Liver (tissue), 9 donors: ENCODE measurements around the gene LENEP. TPM values are rescaled to one million over a fixed set of nuclear protein-coding genes. Genes with fewer than 3 reads are reported as not detected.

Source experiments
- DNase-seq: peaks from one replicate; pipeline ENCODE4 v3.0.0-alpha.2; 2017; ENCODE audit warnings: low spot score
- H3K27ac ChIP-seq, 2 donors: one replicate each; pipeline ENCODE4 v1.7.0; 2013; ENCODE audit warnings: inconsistent platforms in 2 of 2, low read length in 2 of 2, control low read depth in 1 of 2, low read depth in 1 of 2, mild to moderate bottlenecking in 1 of 2
- H3K27me3 ChIP-seq, 4 donors: one replicate each; pipeline versions ENCODE4 v1.6.1 to v1.7.0; 2013; ENCODE audit warnings: low read length in 3 of 4, inconsistent platforms in 1 of 4, mild to moderate bottlenecking in 1 of 4, moderate library complexity in 1 of 4; ENCODE audit not compliant: control insufficient read depth in 4 of 4, insufficient read depth in 4 of 4
- H3K36me3 ChIP-seq, 4 donors: one replicate each; pipeline versions ENCODE4 v1.6.1 to v1.7.0; 2013; ENCODE audit warnings: low read length in 3 of 4, mild to moderate bottlenecking in 3 of 4, low read depth in 1 of 4, moderate library complexity in 1 of 4; ENCODE audit not compliant: control insufficient read depth in 4 of 4, insufficient read depth in 3 of 4
- H3K4me1 ChIP-seq, 4 donors: one replicate each; pipeline versions ENCODE4 v1.6.1 to v1.7.0; 2013; ENCODE audit warnings: low read length in 3 of 4, mild to moderate bottlenecking in 3 of 4, moderate library complexity in 1 of 4; ENCODE audit not compliant: control insufficient read depth in 4 of 4, insufficient read depth in 4 of 4
- H3K4me3 ChIP-seq, 3 donors: one replicate each; pipeline versions ENCODE4 v1.6.1 to v1.7.0; 2013; ENCODE audit warnings: low read length in 3 of 3, control low read depth in 1 of 3, low read depth in 1 of 3, mild to moderate bottlenecking in 1 of 3
- H3K9ac ChIP-seq, 2 donors: one replicate each; pipeline ENCODE4 v1.7.0; 2013; ENCODE audit warnings: low read length in 2 of 2, mild to moderate bottlenecking in 2 of 2, moderate library complexity in 2 of 2, control low read depth in 1 of 2, low read depth in 1 of 2
- H3K9me3 ChIP-seq, 4 donors: one replicate each; pipeline versions ENCODE4 v1.6.1 to v1.7.0; 2013; ENCODE audit warnings: low read length in 3 of 4; ENCODE audit not compliant: control insufficient read depth in 4 of 4
- ATF3 ChIP-seq: IDR thresholded peaks from 2 replicates; pipeline ENCODE4 v1.6.1; 2016; ENCODE audit warnings: antibody characterized with exemption
- FOXA1 ChIP-seq: IDR thresholded peaks from 2 replicates; pipeline ENCODE4 v1.6.1; 2016; ENCODE audit warnings: antibody characterized with exemption
- FOXA2 ChIP-seq: IDR thresholded peaks from 2 replicates; pipeline ENCODE4 v1.6.1; 2016; ENCODE audit warnings: antibody characterized with exemption
- GABPA ChIP-seq, 2 donors: IDR thresholded peaks in 1 of 2; conservative IDR thresholded peaks in 1 of 2; 2 replicates each; pipeline ENCODE4 v1.6.1; 2016; ENCODE audit warnings: antibody characterized with exemption in 2 of 2, mild to moderate bottlenecking in 1 of 2, moderate library complexity in 1 of 2
- HNF4A ChIP-seq, 2 donors: conservative IDR thresholded peaks; 2 replicates each; pipeline ENCODE4 v1.6.1; 2016; ENCODE audit warnings: antibody characterized with exemption in 2 of 2, mild to moderate bottlenecking in 2 of 2
- HNF4G ChIP-seq: IDR thresholded peaks from 2 replicates; pipeline ENCODE4 v1.6.1; 2016; ENCODE audit warnings: antibody characterized with exemption
- JUND ChIP-seq, 2 donors: IDR thresholded peaks; 2 replicates each; pipeline ENCODE4 v1.6.1; 2016; ENCODE audit warnings: antibody characterized with exemption in 2 of 2
- MAX ChIP-seq: IDR thresholded peaks from 2 replicates; pipeline ENCODE4 v1.6.1; 2016; ENCODE audit warnings: antibody characterized with exemption
- NR2F2 ChIP-seq: IDR thresholded peaks from 2 replicates; pipeline ENCODE4 v1.6.1; 2016; ENCODE audit warnings: antibody characterized with exemption
- RAD21 ChIP-seq, 2 donors: IDR thresholded peaks; 2 replicates each; pipeline ENCODE4 v1.6.1; 2016; ENCODE audit warnings: antibody characterized with exemption in 2 of 2, mild to moderate bottlenecking in 2 of 2
- RXRA ChIP-seq, 2 donors: IDR thresholded peaks; 2 replicates each; pipeline ENCODE4 v1.6.1; 2017 to 2018; ENCODE audit warnings: antibody characterized with exemption in 2 of 2, mild to moderate bottlenecking in 1 of 2
- SP1 ChIP-seq: IDR thresholded peaks from 2 replicates; pipeline ENCODE4 v1.6.1; 2018; ENCODE audit warnings: antibody characterized with exemption, mild to moderate bottlenecking
- TAF1 ChIP-seq: conservative IDR thresholded peaks from 2 replicates; pipeline ENCODE4 v1.6.1; 2016; ENCODE audit warnings: antibody characterized with exemption, mild to moderate bottlenecking
- YY1 ChIP-seq: IDR thresholded peaks from 2 replicates; pipeline ENCODE4 v1.6.1; 2016; ENCODE audit warnings: antibody characterized with exemption, mild to moderate bottlenecking
- ZBTB33 ChIP-seq: IDR thresholded peaks from 2 replicates; pipeline ENCODE4 v1.6.1; 2016; ENCODE audit warnings: antibody characterized with exemption
- WGBS: extraction: QIAGEN DNeasy Blood & Tissue Kit; methylation state at CpG from one replicate; pipeline ENCODE4 v1.1.7; 2013; 5-methylcytosine and 5-hydroxymethylcytosine counted together
- polyA plus RNA-seq, 2 donors: library from polyadenylated mRNA; stranded (reverse) in 1 of 2; unstranded in 1 of 2; fragments of 200-250 nt in 1 of 2; fragments of >200 nt in 1 of 2; fragmentation: Nextera tagmentation in 1 of 2; extraction: Ambion mirVana in 1 of 2; gene quantifications; one replicate each; pipeline versions ENCODE4 v1.2.1 to v1.2.3, GENCODE V29; 2013 to 2015
- total RNA-seq, 2 donors: library from RNA; depleted of rRNA; stranded (reverse); fragments of >200 nt; gene quantifications; one replicate each; pipeline ENCODE4 v1.2.3, GENCODE V29; 2014
- TF ChIP-seq, protein P1 (sequence below): IDR thresholded peaks from 2 replicates; pipeline ENCODE4 v1.6.1; 2016; ENCODE audit warnings: antibody characterized with exemption, mild to moderate bottlenecking
- donor health status: healthy.
- donor health status: healthy.
- donor health status: healthy.
- donor health status: healthy.
- donor health status: healthy.

The LENEP gene
- total and polyA plus RNA-seq, 4 donors = 0.42 TPM; not detected in 3

DNA sequence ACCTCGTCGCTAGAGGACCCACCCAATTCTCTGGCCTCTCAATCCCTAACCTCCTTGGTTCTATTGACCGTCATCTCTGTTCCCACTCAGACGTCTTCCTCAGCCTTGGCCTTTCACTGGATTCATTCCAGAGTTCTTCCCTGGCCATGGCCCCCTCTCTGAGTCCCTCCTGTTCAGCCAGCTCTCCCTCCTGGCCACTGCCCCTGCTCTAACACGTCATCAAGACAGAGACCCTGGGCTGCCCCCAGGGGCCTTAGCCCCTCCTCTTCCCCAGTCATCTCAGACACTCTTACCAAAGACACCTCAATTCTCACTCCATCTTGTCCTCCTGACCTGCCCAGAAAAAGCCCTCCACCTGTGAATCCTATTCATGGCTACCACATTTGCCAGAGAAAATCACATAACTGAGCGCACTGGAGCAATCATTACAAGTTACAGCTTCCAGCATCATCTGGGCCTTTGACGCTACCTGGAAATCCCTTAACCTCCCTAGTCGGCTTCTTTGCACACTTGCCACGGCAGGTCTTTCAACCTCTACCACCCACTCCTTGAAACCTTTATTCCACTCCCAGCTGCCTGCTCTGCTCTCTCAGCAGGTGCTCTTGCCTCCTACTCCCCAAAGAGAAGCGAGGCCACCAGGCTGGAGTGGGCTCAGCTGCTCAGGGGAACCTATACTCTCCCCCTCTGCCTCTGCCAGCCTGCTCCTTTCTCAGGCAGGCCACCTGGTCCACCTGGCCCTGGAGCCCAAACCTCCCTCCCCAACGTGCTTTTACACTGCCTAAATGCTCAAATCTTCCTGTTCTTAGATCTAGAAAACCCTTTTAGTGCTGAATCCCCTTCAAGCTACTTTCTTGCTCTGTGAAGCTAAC, 26.2 kb downstream of the LENEP start (continued):
- TF ChIP-seq NR2F2 (no peak), GABPA (IDR thresholded peaks at IDR 0.05 in 1 of 2, conservative IDR thresholded peaks at IDR 0.05 in 1 of 2) (no peak), TAF1 (no peak), FOXA1 (no peak)

- H3K9ac ChIP-seq = no peak overlapping the region
These were observed 28.9 kb downstream of the LENEP start for GRCh38 chr1:155022136-155022926.

More at GRCh38 chr1:155022136-155022926, 28.9 kb downstream of the LENEP start:
- Histone ChIP-seq H3K36me3 (no peaks in the 10 kb centered on the region), H3K27ac (no peak overlapping the region), H3K4me1 (peaks cover 4 to 27% (median 15%) of the 10 kb centered on the region in 4 donors), H3K4me3 (no peak overlapping the region), H3K9me3 (no peaks in the 10 kb centered on the region), H3K27me3 (no peaks in the 10 kb centered on the region)
- TF ChIP-seq RXRA (IDR thresholded peaks at IDR 0.05) (no peak), MAX (no peak), RAD21 (IDR thresholded peaks at IDR 0.05) (no peak), ZBTB33 (no peak), JUND (IDR thresholded peaks at IDR 0.05) (no peak), HNF4A (conservative IDR thresholded peaks at IDR 0.05) (no peak), TAF1 (no peak), FOXA2 (no peak), SP1 (no peak), NR2F2 (no peak), HNF4G (no peak), ATF3 (no peak), YY1 (no peak), FOXA1 (no peak)
- TF ChIP-seq, protein P1, sequence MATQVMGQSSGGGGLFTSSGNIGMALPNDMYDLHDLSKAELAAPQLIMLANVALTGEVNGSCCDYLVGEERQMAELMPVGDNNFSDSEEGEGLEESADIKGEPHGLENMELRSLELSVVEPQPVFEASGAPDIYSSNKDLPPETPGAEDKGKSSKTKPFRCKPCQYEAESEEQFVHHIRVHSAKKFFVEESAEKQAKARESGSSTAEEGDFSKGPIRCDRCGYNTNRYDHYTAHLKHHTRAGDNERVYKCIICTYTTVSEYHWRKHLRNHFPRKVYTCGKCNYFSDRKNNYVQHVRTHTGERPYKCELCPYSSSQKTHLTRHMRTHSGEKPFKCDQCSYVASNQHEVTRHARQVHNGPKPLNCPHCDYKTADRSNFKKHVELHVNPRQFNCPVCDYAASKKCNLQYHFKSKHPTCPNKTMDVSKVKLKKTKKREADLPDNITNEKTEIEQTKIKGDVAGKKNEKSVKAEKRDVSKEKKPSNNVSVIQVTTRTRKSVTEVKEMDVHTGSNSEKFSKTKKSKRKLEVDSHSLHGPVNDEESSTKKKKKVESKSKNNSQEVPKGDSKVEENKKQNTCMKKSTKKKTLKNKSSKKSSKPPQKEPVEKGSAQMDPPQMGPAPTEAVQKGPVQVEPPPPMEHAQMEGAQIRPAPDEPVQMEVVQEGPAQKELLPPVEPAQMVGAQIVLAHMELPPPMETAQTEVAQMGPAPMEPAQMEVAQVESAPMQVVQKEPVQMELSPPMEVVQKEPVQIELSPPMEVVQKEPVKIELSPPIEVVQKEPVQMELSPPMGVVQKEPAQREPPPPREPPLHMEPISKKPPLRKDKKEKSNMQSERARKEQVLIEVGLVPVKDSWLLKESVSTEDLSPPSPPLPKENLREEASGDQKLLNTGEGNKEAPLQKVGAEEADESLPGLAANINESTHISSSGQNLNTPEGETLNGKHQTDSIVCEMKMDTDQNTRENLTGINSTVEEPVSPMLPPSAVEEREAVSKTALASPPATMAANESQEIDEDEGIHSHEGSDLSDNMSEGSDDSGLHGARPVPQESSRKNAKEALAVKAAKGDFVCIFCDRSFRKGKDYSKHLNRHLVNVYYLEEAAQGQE = no peak
- 70% methylated on average over 8 of the region's 8 CpGs for WGBS
- DNase-seq = no peak
